Hepatocyte (in vitro differentiated cells): ENCODE results near the gene GPR62. TPM values are rescaled to one million over a fixed set of nuclear protein-coding genes. Genes with fewer than 3 reads are reported as not detected.

Experiments used
- DNase-seq: peaks from one replicate; pipeline ENCODE4 v3.0.0-alpha.2; 2016; ENCODE audit warnings: low spot score
- H2AFZ ChIP-seq: fragments of 200-600 bp; sonication (generic); 2 replicates; pipeline ENCODE4 v1.6.0; 2016; ENCODE audit warnings: antibody characterized with exemption, mild to moderate bottlenecking
- H3K27ac ChIP-seq: fragments of 200-600 bp; sonication (generic); 2 replicates; pipeline ENCODE4 v1.5.1; 2016; ENCODE audit warnings: mild to moderate bottlenecking
- H3K27me3 ChIP-seq: fragments of 200-600 bp; sonication (generic); 2 replicates; pipeline ENCODE4 v1.6.1; 2016
- H3K36me3 ChIP-seq: fragments of 200-600 bp; sonication (generic); replicated peaks from 2 replicates; pipeline ENCODE4 v1.5.1; 2016; ENCODE audit warnings: low read depth; ENCODE audit not compliant: insufficient read depth
- H3K4me1 ChIP-seq: fragments of 200-600 bp; sonication (generic); 2 replicates; pipeline ENCODE4 v1.5.1; 2016; ENCODE audit warnings: mild to moderate bottlenecking, moderate library complexity; ENCODE audit not compliant: insufficient read depth
- H3K4me2 ChIP-seq: fragments of 200-600 bp; sonication (generic); 2 replicates; pipeline ENCODE4 v1.6.0; 2016
- H3K4me3 ChIP-seq: fragments of 200-600 bp; sonication (generic); 2 replicates; pipeline ENCODE4 v1.5.1; 2016; ENCODE audit warnings: mild to moderate bottlenecking
- H3K79me2 ChIP-seq: fragments of 200-600 bp; sonication (generic); 2 replicates; pipeline ENCODE4 v1.6.0; 2017; ENCODE audit warnings: mild to moderate bottlenecking
- H3K9me2 ChIP-seq: fragments of 200-600 bp; sonication (generic); replicated peaks from 2 replicates; pipeline ENCODE4 v1.6.0; 2017; ENCODE audit warnings: mild to moderate bottlenecking; ENCODE audit not compliant: insufficient read depth
- H3K9me3 ChIP-seq: fragments of 200-600 bp; sonication (generic); 2 replicates; pipeline ENCODE4 v1.5.1; 2016; ENCODE audit warnings: low read depth, mild to moderate bottlenecking
- H4K20me1 ChIP-seq: fragments of 200-600 bp; sonication (generic); 2 replicates; pipeline ENCODE4 v1.6.0; 2016; ENCODE audit warnings: mild to moderate bottlenecking; ENCODE audit not compliant: insufficient read depth, poor library complexity, severe bottlenecking
- EZH2 ChIP-seq: fragments of 200-600 bp; sonication (generic); IDR thresholded peaks from 2 replicates; pipeline ENCODE4 v1.6.1; 2016; ENCODE audit warnings: antibody characterized with exemption, mild to moderate bottlenecking, borderline replicate concordance
- EZH2phosphoT487 ChIP-seq: fragments of 200-600 bp; sonication (generic); IDR thresholded peaks from one replicate; pipeline ENCODE4 v1.6.1; 2018; ENCODE audit warnings: antibody characterized with exemption, mild to moderate bottlenecking, low read depth, moderate library complexity; ENCODE audit not compliant: unreplicated experiment, severe bottlenecking
- WGBS: methylation state at CpG from one replicate; pipeline ENCODE4 v1.1.6; 2016; ENCODE audit warnings: low lambda C conversion rate; ENCODE audit errors: missing lambda C conversion rate; 5-methylcytosine and 5-hydroxymethylcytosine counted together
- polyA plus RNA-seq: library from polyadenylated mRNA; unstranded; fragments of >200 nt; fragmentation: Nextera tagmentation; extraction: Ambion mirVana; gene quantifications from 2 replicates; pipeline ENCODE4 v1.2.1, GENCODE V29; 2016
- small RNA-seq: library from RNA; depleted of rRNA; stranded (forward); fragments of <200 nt; gene quantifications from one replicate; pipeline ENCODE3, GENCODE V24; 2014
- total RNA-seq: library from RNA; depleted of rRNA; stranded (reverse); fragments of >200 nt; gene quantifications from 2 replicates; pipeline ENCODE4 v1.2.3, GENCODE V29; 2014
- TF ChIP-seq, protein P1 (sequence below): fragments of 200-600 bp; sonication (generic); IDR thresholded peaks from 2 replicates; pipeline ENCODE4 v1.5.1; 2016; ENCODE audit warnings: antibody characterized with exemption, mild to moderate bottlenecking; ENCODE audit not compliant: poor library complexity

GPR62 gene
- total and polyA plus RNA-seq, 2 experiments from 2014 or later: 0.08 TPM; not detected in 1

DNA sequence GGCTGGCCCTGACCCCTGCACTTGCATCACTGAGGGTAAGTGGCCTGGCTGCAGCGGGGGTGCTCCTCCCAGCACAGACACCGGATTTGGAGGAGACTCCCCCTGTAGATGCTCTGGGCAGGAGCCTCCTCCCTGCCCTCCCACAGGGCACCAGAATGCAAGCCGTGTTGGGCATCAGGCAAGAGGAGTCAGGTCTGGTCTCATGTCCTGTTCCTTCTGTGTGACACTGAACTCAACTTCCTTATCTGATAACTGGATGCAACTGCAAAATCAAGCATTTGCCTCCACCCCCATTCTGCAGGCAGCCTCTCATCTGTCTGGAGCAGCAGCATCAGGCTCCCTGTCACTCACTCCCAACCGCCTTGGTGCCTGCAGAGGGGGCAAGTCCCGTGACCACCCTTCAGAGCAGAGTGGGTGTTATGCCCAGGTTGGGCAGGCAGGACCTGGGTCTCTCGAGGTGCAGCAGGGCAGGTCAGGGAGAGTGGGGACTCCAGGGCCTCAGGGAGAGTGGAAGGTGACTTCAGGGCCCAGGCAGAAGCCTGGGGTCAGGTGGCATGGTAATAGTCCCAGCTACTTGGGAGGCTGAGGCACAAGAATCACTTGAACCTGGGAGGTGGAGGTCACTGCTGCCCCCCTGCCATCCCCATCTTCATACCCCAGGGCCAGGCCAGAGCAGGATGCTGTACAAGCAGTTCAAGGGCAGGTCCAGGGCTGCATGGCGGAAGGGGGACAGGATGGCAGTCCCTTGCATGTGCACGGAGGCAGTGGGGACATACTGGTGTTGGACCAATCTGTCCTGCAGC lies 51.0 kb downstream of the GPR62 start:
- H3K4me2 ChIP-seq: peak overlapping the region; percentile 44
- WGBS: 62% methylated on average over 8 of the region's 8 CpGs

DNA sequence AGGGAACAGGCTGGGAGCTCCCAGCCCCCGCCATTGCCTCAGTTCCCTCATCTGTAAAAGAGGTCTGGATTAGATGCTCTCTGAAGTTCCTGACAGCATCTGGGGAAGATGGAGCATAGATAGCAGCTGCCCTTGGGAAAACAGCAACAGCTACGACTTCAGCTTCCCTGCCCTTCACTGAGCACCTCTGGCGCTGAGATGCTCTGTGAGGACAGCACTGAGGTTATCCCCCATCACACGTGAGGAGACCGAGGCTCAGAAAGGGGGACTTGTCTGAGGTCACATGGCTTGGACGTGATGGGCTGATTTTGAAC lies 51.6 kb downstream of the GPR62 start:
- Histone ChIP-seq H3K9me2 (no peaks in the 10 kb centered on the region), H3K4me2 (no peak overlapping the region), H3K36me3 (no peaks in the 10 kb centered on the region), H3K27ac (no peak overlapping the region), H3K79me2 (no peaks in the 10 kb centered on the region), H3K4me3 (no peak overlapping the region), H3K4me1 (peaks cover 19% of the 10 kb centered on the region), H3K9me3 (no peaks in the 10 kb centered on the region), H2AFZ (no peak overlapping the region), H3K27me3 (no peaks in the 10 kb centered on the region), H4K20me1 (no peaks in the 10 kb centered on the region)
- 89% methylated on average over 6 of the region's 6 CpGs for WGBS
- TF ChIP-seq EZH2phosphoT487 (no peak), EZH2 (no peak)
- no peak for DNase-seq

More for the DNA sequence above, 51.0 kb downstream of the GPR62 start:
- Histone ChIP-seq H3K4me3 (no peak overlapping the region), H2AFZ (no peak overlapping the region), H3K9me2 (no peaks in the 10 kb centered on the region), H3K27me3 (no peaks in the 10 kb centered on the region), H3K79me2 (no peaks in the 10 kb centered on the region), H3K9me3 (no peaks in the 10 kb centered on the region), H4K20me1 (no peaks in the 10 kb centered on the region), H3K27ac (no peak overlapping the region), H3K4me1 (peaks cover 19% of the 10 kb centered on the region), H3K36me3 (no peaks in the 10 kb centered on the region)
- TF ChIP-seq EZH2 (no peak), EZH2phosphoT487 (no peak)
- TF ChIP-seq, protein P1, sequence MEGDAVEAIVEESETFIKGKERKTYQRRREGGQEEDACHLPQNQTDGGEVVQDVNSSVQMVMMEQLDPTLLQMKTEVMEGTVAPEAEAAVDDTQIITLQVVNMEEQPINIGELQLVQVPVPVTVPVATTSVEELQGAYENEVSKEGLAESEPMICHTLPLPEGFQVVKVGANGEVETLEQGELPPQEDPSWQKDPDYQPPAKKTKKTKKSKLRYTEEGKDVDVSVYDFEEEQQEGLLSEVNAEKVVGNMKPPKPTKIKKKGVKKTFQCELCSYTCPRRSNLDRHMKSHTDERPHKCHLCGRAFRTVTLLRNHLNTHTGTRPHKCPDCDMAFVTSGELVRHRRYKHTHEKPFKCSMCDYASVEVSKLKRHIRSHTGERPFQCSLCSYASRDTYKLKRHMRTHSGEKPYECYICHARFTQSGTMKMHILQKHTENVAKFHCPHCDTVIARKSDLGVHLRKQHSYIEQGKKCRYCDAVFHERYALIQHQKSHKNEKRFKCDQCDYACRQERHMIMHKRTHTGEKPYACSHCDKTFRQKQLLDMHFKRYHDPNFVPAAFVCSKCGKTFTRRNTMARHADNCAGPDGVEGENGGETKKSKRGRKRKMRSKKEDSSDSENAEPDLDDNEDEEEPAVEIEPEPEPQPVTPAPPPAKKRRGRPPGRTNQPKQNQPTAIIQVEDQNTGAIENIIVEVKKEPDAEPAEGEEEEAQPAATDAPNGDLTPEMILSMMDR: no peak
- DNase-seq: no peak

Small RNAs within 50 kb of the gene (small RNA-seq; reads per million reads assigned to genes)
- gene AC115284.1: not detected

Other genes with a start within 250 kb of the GPR62 start
- gene GRM2, start 248.3 kb upstream of the GPR62 start, total RNA-seq: 0.27 TPM in 1 of 2 replicates, not detected in the other
- 0.10 TPM in 1 of 2 replicates, not detected in the other for gene GRM2, start 248.3 kb upstream of the GPR62 start, polyA plus RNA-seq
- not detected in 2 replicates for gene IQCF6, start 176.1 kb upstream of the GPR62 start, total RNA-seq
- not detected in 2 replicates for gene IQCF6, start 176.1 kb upstream of the GPR62 start, polyA plus RNA-seq
- gene IQCF2, start 93.8 kb upstream of the GPR62 start, total RNA-seq: not detected in 2 replicates
- not detected in 2 replicates for gene IQCF2, start 93.8 kb upstream of the GPR62 start, polyA plus RNA-seq
- gene IQCF5, start 79.8 kb upstream of the GPR62 start, total RNA-seq: not detected in 2 replicates
- not detected in 2 replicates for gene IQCF5, start 79.8 kb upstream of the GPR62 start, polyA plus RNA-seq
- gene IQCF1, start 52.0 kb upstream of the GPR62 start, total RNA-seq: not detected in 2 replicates
- not detected in 2 replicates for gene IQCF1, start 52.0 kb upstream of the GPR62 start, polyA plus RNA-seq
- 14.0 and 17.5 TPM in 2 replicates for gene RRP9, start 13.5 kb upstream of the GPR62 start, total RNA-seq
- gene RRP9, start 13.5 kb upstream of the GPR62 start, polyA plus RNA-seq: 23.1 and 32.8 TPM in 2 replicates
- 7.0 and 9.3 TPM in 2 replicates for gene PARP3, start 13.0 kb upstream of the GPR62 start, total RNA-seq
- gene PARP3, start 13.0 kb upstream of the GPR62 start, polyA plus RNA-seq: 10.3 and 11.6 TPM in 2 replicates
- gene PCBP4, start 12.1 kb downstream of the GPR62 start, total RNA-seq: 48.6 and 60.2 TPM in 2 replicates
- gene PCBP4, start 12.1 kb downstream of the GPR62 start, polyA plus RNA-seq: 42.4 and 53.7 TPM in 2 replicates
- 31.9 and 32.8 TPM in 2 replicates for gene ABHD14B, start 18.7 kb downstream of the GPR62 start, total RNA-seq
- gene ABHD14B, start 18.7 kb downstream of the GPR62 start, polyA plus RNA-seq: 40.2 and 48.4 TPM in 2 replicates
- 17.1 and 22.3 TPM in 2 replicates for gene ABHD14A, start 19.7 kb downstream of the GPR62 start, total RNA-seq
- gene ABHD14A, start 19.7 kb downstream of the GPR62 start, polyA plus RNA-seq: 55.1 and 68.6 TPM in 2 replicates
- 114 and 164 TPM in 2 replicates for gene ACY1, start 28.2 kb downstream of the GPR62 start, total RNA-seq
- 148 and 183 TPM in 2 replicates for gene ACY1, start 28.2 kb downstream of the GPR62 start, polyA plus RNA-seq
- gene RPL29, start 40.5 kb downstream of the GPR62 start, total RNA-seq: 981 and 1,184 TPM in 2 replicates
- 786 and 812 TPM in 2 replicates for gene RPL29, start 40.5 kb downstream of the GPR62 start, polyA plus RNA-seq
- gene DUSP7, start 101.2 kb downstream of the GPR62 start, total RNA-seq: 13.1 and 13.8 TPM in 2 replicates
- 5.9 and 6.4 TPM in 2 replicates for gene DUSP7, start 101.2 kb downstream of the GPR62 start, polyA plus RNA-seq
- gene POC1A, start 199.0 kb downstream of the GPR62 start, total RNA-seq: 2.6 TPM in 2 replicates
- 3.7 and 5.7 TPM in 2 replicates for gene POC1A, start 199.0 kb downstream of the GPR62 start, polyA plus RNA-seq
- 81.8 and 85.3 TPM in 2 replicates for gene ALAS1, start 242.8 kb downstream of the GPR62 start, total RNA-seq
- 90.1 and 91.2 TPM in 2 replicates for gene ALAS1, start 242.8 kb downstream of the GPR62 start, polyA plus RNA-seq